Measurements from ENCODE around the gene PEX3.

DNA sequence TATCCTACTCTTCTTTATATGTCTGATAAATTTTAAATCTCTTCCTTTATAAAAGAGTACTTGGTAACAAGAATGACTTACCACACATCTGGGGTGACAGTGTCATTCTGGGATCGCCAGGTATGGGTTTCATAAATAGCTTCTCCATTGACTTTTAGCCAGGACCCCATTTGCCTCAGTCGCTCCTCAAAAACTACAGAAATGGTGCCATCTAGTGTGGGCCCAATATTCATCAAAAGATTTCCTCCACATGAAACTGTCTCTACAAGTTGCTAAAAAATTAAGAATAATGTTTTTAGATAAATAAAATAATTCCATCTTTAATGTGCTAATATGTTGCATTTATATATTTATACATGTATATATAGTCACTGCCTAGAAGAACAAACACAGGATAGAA, 51.2 kb downstream of the PEX3 start:
- TF ChIP-seq EZH2phosphoT487 (IDR thresholded peaks at IDR 0.05; ENCODE audit: unreplicated experiment) (no peak), CTCF (conservative IDR thresholded peaks at IDR 0.05; ENCODE audit: low read depth in 2 of 2) (peak; percentile 25 to 39; a peak in 3 of 4 replicates), EZH2 (IDR thresholded peaks at IDR 0.05; ENCODE audit: low read depth, unreplicated experiment) (no peak)
